Neural cell (in vitro differentiated cells): ENCODE results near the gene LNPEP. TPM values are rescaled to one million over a fixed set of nuclear protein-coding genes. Genes with fewer than 3 reads are reported as not detected.

Experiments used
- H2AFZ ChIP-seq: fragments of 200-600, 300-800 bp; sonication (generic), shearing (Covaris generic); 2 replicates; pipeline ENCODE4 v1.6.0; 2014; ENCODE audit warnings: low read depth, mild to moderate bottlenecking, antibody characterized with exemption, low read length, moderate library complexity
- H3F3A ChIP-seq: fragments of 200-600 bp; shearing (Covaris generic); 2 replicates; pipeline ENCODE4 v1.6.1; 2016; ENCODE audit warnings: mild to moderate bottlenecking, moderate library complexity, mixed read lengths, antibody characterized with exemption, low read length; ENCODE audit not compliant: insufficient read depth, poor library complexity, severe bottlenecking
- H3K27ac ChIP-seq: fragments of 200-600, 300-800 bp; sonication (generic), shearing (Covaris generic); 2 replicates; pipeline ENCODE4 v1.5.1; 2014; ENCODE audit warnings: mild to moderate bottlenecking, low read length, moderate library complexity
- H3K27me3 ChIP-seq: fragments of 300-800, 200-600 bp; sonication (generic), shearing (Covaris generic); 2 replicates; pipeline ENCODE4 v1.6.0; 2014; ENCODE audit warnings: mild to moderate bottlenecking, low read depth, low read length, moderate library complexity; ENCODE audit not compliant: insufficient read depth
- H3K36me3 ChIP-seq: fragments of 300-800, 200-600 bp; sonication (generic), shearing (Covaris generic); 2 replicates; pipeline ENCODE4 v1.5.1; 2014; ENCODE audit warnings: mild to moderate bottlenecking, antibody characterized with exemption, low read length, moderate library complexity; ENCODE audit not compliant: insufficient read depth
- H3K4me2 ChIP-seq: fragments of 300-800, 200-600 bp; sonication (generic), shearing (Covaris generic); 2 replicates; pipeline ENCODE4 v1.6.0; 2014; ENCODE audit warnings: mild to moderate bottlenecking, low read length
- H3K4me3 ChIP-seq: fragments of 300-800, 200-600 bp; sonication (generic), shearing (Covaris generic); 2 replicates; pipeline ENCODE4 v1.5.1; 2014; ENCODE audit warnings: mild to moderate bottlenecking, low read length, moderate library complexity
- H3K79me2 ChIP-seq: fragments of 200-600 bp; shearing (Covaris generic); replicated peaks from 2 replicates; pipeline ENCODE4 v1.6.0; 2014; ENCODE audit warnings: mild to moderate bottlenecking, low read length, moderate library complexity; ENCODE audit not compliant: insufficient read depth
- H3K9ac ChIP-seq: fragments of 300-800, 200-600 bp; sonication (generic), shearing (Covaris generic); 2 replicates; pipeline ENCODE4 v1.6.1; 2016; ENCODE audit warnings: mild to moderate bottlenecking, low read length, mixed read lengths
- H3K9me2 ChIP-seq: fragments of 200-600 bp; shearing (Covaris generic); 2 replicates; pipeline ENCODE4 v1.6.1; 2016; ENCODE audit warnings: mild to moderate bottlenecking, low read length, mixed read lengths; ENCODE audit not compliant: insufficient read depth
- H3K9me3 ChIP-seq: fragments of 200-600, 300-800 bp; sonication (generic), shearing (Covaris generic); 2 replicates; pipeline ENCODE4 v1.6.1; 2016; ENCODE audit warnings: mild to moderate bottlenecking, mixed run types, low read length, moderate library complexity, mixed read lengths
- H4K20me1 ChIP-seq: fragments of 200-600 bp; shearing (Covaris generic); 2 replicates; pipeline ENCODE4 v1.6.1; 2016; ENCODE audit warnings: mild to moderate bottlenecking, mixed run types; ENCODE audit not compliant: insufficient read depth
- EP300 ChIP-seq: fragments of 450-650 bp; conservative IDR thresholded peaks from 2 replicates; pipeline ENCODE4 v1.6.1; 2014; ENCODE audit warnings: antibody characterized with exemption, mild to moderate bottlenecking, moderate library complexity; ENCODE audit not compliant: poor library complexity, severe bottlenecking
- EZH2 ChIP-seq: fragments of 200-600, 300-800 bp; shearing (Covaris generic), sonication (generic); IDR thresholded peaks from 2 replicates; pipeline ENCODE4 v1.6.1; 2014; ENCODE audit warnings: antibody characterized with exemption, low read length, borderline replicate concordance, mild to moderate bottlenecking; ENCODE audit not compliant: insufficient read depth, poor library complexity, severe bottlenecking
- MXI1 ChIP-seq: fragments of 450-650 bp; conservative IDR thresholded peaks from 2 replicates; pipeline ENCODE4 v1.6.1; 2014; ENCODE audit warnings: antibody characterized with exemption, mild to moderate bottlenecking; ENCODE audit not compliant: poor library complexity, severe bottlenecking
- POLR2AphosphoS5 ChIP-seq: IDR thresholded peaks from 2 replicates; pipeline ENCODE4 v1.6.1; 2012
- RAD21 ChIP-seq: fragments of 450-650 bp; conservative IDR thresholded peaks from 2 replicates; pipeline ENCODE4 v1.6.1; 2014; ENCODE audit warnings: antibody characterized with exemption, mild to moderate bottlenecking, moderate library complexity
- SMC3 ChIP-seq: fragments of 450-650 bp; conservative IDR thresholded peaks from 2 replicates; pipeline ENCODE4 v1.6.1; 2014; ENCODE audit warnings: antibody characterized with exemption, mild to moderate bottlenecking, moderate library complexity; ENCODE audit not compliant: poor library complexity
- TAF1 ChIP-seq: IDR thresholded peaks from 2 replicates; pipeline ENCODE4 v1.6.1; 2012; ENCODE audit warnings: low read depth
- polyA plus RNA-seq: library from polyadenylated mRNA; depleted of rRNA; stranded (reverse); fragments of >200 nt; gene quantifications from 2 replicates; pipeline ENCODE4 v1.2.3, GENCODE V29; 2014
- TF ChIP-seq, protein P1 (sequence below): fragments of 450-650 bp; IDR thresholded peaks from 2 replicates; pipeline ENCODE4 v1.5.1; 2014; ENCODE audit warnings: antibody characterized with exemption, mild to moderate bottlenecking, moderate library complexity; ENCODE audit not compliant: poor library complexity, severe bottlenecking
- TF ChIP-seq, protein P2 (sequence below): IDR thresholded peaks from 2 replicates; pipeline ENCODE4 v1.6.1; 2012; ENCODE audit warnings: borderline replicate concordance

The LNPEP gene
- polyA plus RNA-seq, 1 donor from 2014 or later = 25.6 TPM

DNA sequence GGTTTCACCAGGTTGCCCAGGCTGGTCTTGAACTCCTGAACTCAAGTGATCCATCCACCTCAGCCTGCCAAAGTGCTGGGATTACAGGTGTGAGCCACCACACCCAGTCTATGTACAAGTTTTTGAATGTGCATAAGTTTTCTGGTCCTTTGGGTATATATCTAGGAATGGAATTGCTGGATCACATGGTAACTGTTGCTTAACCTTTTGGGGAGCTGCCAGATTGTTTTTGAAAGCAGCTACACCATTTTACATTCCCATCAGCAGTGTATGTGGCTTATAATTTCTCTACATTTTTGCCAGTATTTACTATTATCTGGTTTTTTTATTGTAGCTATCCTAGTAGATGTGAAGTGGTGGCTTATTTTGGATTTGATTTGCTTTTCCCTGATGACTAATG lies 8.9 kb upstream of the LNPEP start:
- Histone ChIP-seq H4K20me1 (no peaks in the 10 kb centered on the region), H3K9ac (no peak overlapping the region), H3K4me2 (no peak overlapping the region), H3K4me3 (no peak overlapping the region), H3K9me3 (no peaks in the 10 kb centered on the region), H3F3A (no peaks in the 10 kb centered on the region), H3K9me2 (no peaks in the 10 kb centered on the region), H2AFZ (no peak overlapping the region), H3K36me3 (no peaks in the 10 kb centered on the region), H3K27ac (no peak overlapping the region), H3K27me3 (no peaks in the 10 kb centered on the region), H3K79me2 (peaks cover 5% of the 10 kb centered on the region)
- TF ChIP-seq RAD21 (no peak), POLR2AphosphoS5 (no peak), TAF1 (no peak), EP300 (no peak)

- H3K36me3 ChIP-seq = no peaks in the 10 kb centered on the region
- no peak overlapping the region for H3K9ac ChIP-seq
- H4K20me1 ChIP-seq = no peaks in the 10 kb centered on the region
- peaks cover 11% of the 10 kb centered on the region for H3K79me2 ChIP-seq
- no peak for TF ChIP-seq SMC3
- TF ChIP-seq, protein P1, sequence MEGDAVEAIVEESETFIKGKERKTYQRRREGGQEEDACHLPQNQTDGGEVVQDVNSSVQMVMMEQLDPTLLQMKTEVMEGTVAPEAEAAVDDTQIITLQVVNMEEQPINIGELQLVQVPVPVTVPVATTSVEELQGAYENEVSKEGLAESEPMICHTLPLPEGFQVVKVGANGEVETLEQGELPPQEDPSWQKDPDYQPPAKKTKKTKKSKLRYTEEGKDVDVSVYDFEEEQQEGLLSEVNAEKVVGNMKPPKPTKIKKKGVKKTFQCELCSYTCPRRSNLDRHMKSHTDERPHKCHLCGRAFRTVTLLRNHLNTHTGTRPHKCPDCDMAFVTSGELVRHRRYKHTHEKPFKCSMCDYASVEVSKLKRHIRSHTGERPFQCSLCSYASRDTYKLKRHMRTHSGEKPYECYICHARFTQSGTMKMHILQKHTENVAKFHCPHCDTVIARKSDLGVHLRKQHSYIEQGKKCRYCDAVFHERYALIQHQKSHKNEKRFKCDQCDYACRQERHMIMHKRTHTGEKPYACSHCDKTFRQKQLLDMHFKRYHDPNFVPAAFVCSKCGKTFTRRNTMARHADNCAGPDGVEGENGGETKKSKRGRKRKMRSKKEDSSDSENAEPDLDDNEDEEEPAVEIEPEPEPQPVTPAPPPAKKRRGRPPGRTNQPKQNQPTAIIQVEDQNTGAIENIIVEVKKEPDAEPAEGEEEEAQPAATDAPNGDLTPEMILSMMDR = no peak
- TF ChIP-seq MXI1 = no peak
- TF ChIP-seq RAD21 = no peak
- no peak for TF ChIP-seq TAF1
- TF ChIP-seq, protein P2, sequence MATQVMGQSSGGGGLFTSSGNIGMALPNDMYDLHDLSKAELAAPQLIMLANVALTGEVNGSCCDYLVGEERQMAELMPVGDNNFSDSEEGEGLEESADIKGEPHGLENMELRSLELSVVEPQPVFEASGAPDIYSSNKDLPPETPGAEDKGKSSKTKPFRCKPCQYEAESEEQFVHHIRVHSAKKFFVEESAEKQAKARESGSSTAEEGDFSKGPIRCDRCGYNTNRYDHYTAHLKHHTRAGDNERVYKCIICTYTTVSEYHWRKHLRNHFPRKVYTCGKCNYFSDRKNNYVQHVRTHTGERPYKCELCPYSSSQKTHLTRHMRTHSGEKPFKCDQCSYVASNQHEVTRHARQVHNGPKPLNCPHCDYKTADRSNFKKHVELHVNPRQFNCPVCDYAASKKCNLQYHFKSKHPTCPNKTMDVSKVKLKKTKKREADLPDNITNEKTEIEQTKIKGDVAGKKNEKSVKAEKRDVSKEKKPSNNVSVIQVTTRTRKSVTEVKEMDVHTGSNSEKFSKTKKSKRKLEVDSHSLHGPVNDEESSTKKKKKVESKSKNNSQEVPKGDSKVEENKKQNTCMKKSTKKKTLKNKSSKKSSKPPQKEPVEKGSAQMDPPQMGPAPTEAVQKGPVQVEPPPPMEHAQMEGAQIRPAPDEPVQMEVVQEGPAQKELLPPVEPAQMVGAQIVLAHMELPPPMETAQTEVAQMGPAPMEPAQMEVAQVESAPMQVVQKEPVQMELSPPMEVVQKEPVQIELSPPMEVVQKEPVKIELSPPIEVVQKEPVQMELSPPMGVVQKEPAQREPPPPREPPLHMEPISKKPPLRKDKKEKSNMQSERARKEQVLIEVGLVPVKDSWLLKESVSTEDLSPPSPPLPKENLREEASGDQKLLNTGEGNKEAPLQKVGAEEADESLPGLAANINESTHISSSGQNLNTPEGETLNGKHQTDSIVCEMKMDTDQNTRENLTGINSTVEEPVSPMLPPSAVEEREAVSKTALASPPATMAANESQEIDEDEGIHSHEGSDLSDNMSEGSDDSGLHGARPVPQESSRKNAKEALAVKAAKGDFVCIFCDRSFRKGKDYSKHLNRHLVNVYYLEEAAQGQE = no peak
- TF ChIP-seq POLR2AphosphoS5 = no peak
- no peak for TF ChIP-seq EZH2
- H2AFZ ChIP-seq = no peak overlapping the region
- no peak overlapping the region for H3K4me3 ChIP-seq
- no peaks in the 10 kb centered on the region for H3K27me3 ChIP-seq
- H3K4me2 ChIP-seq = no peak overlapping the region
- no peaks in the 10 kb centered on the region for H3K9me3 ChIP-seq
- H3F3A ChIP-seq = no peaks in the 10 kb centered on the region
- no peak overlapping the region for H3K27ac ChIP-seq
- H3K9me2 ChIP-seq = no peaks in the 10 kb centered on the region
Observed at GRCh38 chr5:96928931-96929708, 6.8 kb upstream of the LNPEP start.
